Measurements from ENCODE around the gene LRRC46. TPM values are rescaled to one million over a fixed set of nuclear protein-coding genes. Genes with fewer than 3 reads are reported as not detected.

LRRC46 gene
- total and polyA plus RNA-seq, 2 of the 13 experiments (the other 11 are each of a cell fraction or from before 2014, with no cell fraction given), result 0.09 TPM

- no peak for TF ChIP-seq SIX4 (CRISPR knock-in tag; IDR thresholded peaks at IDR 0.05)
- no peak for TF ChIP-seq TRIM22 (IDR thresholded peaks at IDR 0.05)
- TF ChIP-seq RXRA (CRISPR knock-in tag; IDR thresholded peaks at IDR 0.05), result peak; percentile 78
- no peak for TF ChIP-seq ZNF530 (CRISPR knock-in tag; IDR thresholded peaks at IDR 0.05; ENCODE audit: low read depth)
- peak; percentile 63; the same call in 1 of the 2 replicates for TF ChIP-seq ZNF451 (CRISPR knock-in tag; IDR thresholded peaks at IDR 0.05)
- TF ChIP-seq ZNF20 (CRISPR knock-in tag; IDR thresholded peaks at IDR 0.05), result 0 out of 2 replicates have a peak, but pooled peaks have one; percentile 65
- no peak; the same call in 1 of the 2 replicates for TF ChIP-seq ZNF619 (CRISPR knock-in tag; IDR thresholded peaks at IDR 0.05)
- TF ChIP-seq MTF1 (CRISPR knock-in tag; IDR thresholded peaks at IDR 0.05), result no peak
- peak; percentile 56; the same call in 1 of the 2 replicates for TF ChIP-seq MED1 (CRISPR knock-in tag; IDR thresholded peaks at IDR 0.05)
- TF ChIP-seq DNMT1 (CRISPR knock-in tag; IDR thresholded peaks at IDR 0.05), result no peak; the same call in 1 of the 2 replicates
- peak; percentile 85 for TF ChIP-seq MAF1 (CRISPR knock-in tag; IDR thresholded peaks at IDR 0.05; ENCODE audit: borderline replicate concordance)
- peak; percentile 16; the same call in 1 of the 2 replicates for TF ChIP-seq ZNF550 (CRISPR knock-in tag; IDR thresholded peaks at IDR 0.05; ENCODE audit: borderline replicate concordance)
- TF ChIP-seq ZSCAN21 (CRISPR knock-in tag; IDR thresholded peaks at IDR 0.05; ENCODE audit: borderline replicate concordance), result no peak
- TF ChIP-seq MBNL3 (CRISPR knock-in tag; conservative IDR thresholded peaks at IDR 0.05), result no peak
- peak; percentile 85; the same call in 1 of the 2 replicates for TF ChIP-seq ZNF766 (CRISPR knock-in tag; IDR thresholded peaks at IDR 0.05; ENCODE audit: borderline replicate concordance)
- 0 out of 2 replicates have a peak, but pooled peaks have one; percentile 19 for TF ChIP-seq ZNF296 (CRISPR knock-in tag; conservative IDR thresholded peaks at IDR 0.05)
- 0 out of 2 replicates have a peak, but pooled peaks have one; percentile 87 for TF ChIP-seq PCBP1 (IDR thresholded peaks at IDR 0.05; ENCODE audit: borderline replicate concordance, low read depth, low read length)
- no peak; the same call in 1 of the 2 replicates for TF ChIP-seq ZNF639 (CRISPR knock-in tag; conservative IDR thresholded peaks at IDR 0.05)
- TF ChIP-seq STAG1 (CRISPR knock-in tag; IDR thresholded peaks at IDR 0.05), result peak; percentile 98
- peak; percentile 97; the same call in 1 of the 2 replicates for TF ChIP-seq ZNF572 (CRISPR knock-in tag; IDR thresholded peaks at IDR 0.05)
- TF ChIP-seq RFX5 (IDR thresholded peaks at IDR 0.05; ENCODE audit: low read depth, low read length), result no peak
- no peak for TF ChIP-seq FOXA1 (IDR thresholded peaks at IDR 0.05)
- 0 out of 2 replicates have a peak, but pooled peaks have one; percentile 9 for TF ChIP-seq FOXA1 (CRISPR knock-in tag; IDR thresholded peaks at IDR 0.05)
- TF ChIP-seq, protein P1, sequence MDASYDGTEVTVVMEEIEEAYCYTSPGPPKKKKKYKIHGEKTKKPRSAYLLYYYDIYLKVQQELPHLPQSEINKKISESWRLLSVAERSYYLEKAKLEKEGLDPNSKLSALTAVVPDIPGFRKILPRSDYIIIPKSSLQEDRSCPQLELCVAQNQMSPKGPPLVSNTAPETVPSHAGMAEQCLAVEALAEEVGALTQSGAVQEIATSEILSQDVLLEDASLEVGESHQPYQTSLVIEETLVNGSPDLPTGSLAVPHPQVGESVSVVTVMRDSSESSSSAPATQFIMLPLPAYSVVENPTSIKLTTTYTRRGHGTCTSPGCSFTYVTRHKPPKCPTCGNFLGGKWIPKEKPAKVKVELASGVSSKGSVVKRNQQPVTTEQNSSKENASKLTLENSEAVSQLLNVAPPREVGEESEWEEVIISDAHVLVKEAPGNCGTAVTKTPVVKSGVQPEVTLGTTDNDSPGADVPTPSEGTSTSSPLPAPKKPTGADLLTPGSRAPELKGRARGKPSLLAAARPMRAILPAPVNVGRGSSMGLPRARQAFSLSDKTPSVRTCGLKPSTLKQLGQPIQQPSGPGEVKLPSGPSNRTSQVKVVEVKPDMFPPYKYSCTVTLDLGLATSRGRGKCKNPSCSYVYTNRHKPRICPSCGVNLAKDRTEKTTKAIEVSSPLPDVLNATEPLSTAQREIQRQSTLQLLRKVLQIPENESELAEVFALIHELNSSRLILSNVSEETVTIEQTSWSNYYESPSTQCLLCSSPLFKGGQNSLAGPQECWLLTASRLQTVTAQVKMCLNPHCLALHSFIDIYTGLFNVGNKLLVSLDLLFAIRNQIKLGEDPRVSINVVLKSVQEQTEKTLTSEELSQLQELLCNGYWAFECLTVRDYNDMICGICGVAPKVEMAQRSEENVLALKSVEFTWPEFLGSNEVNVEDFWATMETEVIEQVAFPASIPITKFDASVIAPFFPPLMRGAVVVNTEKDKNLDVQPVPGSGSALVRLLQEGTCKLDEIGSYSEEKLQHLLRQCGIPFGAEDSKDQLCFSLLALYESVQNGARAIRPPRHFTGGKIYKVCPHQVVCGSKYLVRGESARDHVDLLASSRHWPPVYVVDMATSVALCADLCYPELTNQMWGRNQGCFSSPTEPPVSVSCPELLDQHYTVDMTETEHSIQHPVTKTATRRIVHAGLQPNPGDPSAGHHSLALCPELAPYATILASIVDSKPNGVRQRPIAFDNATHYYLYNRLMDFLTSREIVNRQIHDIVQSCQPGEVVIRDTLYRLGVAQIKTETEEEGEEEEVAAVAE (CRISPR knock-in tag; IDR thresholded peaks at IDR 0.05; ENCODE audit: borderline replicate concordance), result peak; percentile 62; the same call in 1 of the 2 replicates
These were observed 9.4 kb downstream of the LRRC46 start, which contains the start of gene SCRN2 (continued) for GRCh38 chr17:47840742-47841487.

Data from HepG2 (cell line).